Measurements from ENCODE around the gene CPE.

CPE gene

DNA sequence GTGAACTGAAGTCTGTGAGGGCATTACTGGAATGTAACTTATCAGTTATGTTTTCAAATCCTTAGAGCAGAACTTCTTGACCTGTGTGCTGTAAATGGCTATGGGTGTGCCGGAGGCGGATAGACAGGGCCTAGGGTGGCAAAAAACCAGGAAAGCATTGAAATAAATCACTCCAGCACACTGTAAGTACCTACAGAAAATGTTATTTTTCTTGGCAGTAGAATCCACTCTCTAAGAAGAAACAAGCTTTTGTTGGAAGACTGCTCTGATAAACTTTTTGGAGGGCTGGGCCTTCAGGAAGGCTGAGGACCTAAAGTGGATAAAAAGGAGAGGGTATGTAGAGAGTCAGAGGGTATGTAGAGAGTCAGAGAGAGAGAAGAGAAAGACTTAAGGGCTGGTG, 14.9 kb downstream of the CPE start:
- Histone ChIP-seq H3K9me3 (ENCODE audit: control insufficient read depth, low read length) (no peaks in the 10 kb centered on the region), H3K36me3 (ENCODE audit: control insufficient read depth, insufficient read depth, low read length) (no peaks in the 10 kb centered on the region), H3K4me3 (ENCODE audit: insufficient read depth, low read depth, low read length, poor library complexity, severe bottlenecking) (no peak overlapping the region), H3K27ac (ENCODE audit: insufficient read depth, low read length, poor library complexity, severe bottlenecking) (no peak overlapping the region), H3K27me3 (replicated peaks; ENCODE audit: control insufficient read depth, insufficient read depth, low read length, poor library complexity, severe bottlenecking) (no peaks in the 10 kb centered on the region), H3K4me1 (ENCODE audit: control insufficient read depth, insufficient read depth, low read length, poor library complexity, severe bottlenecking) (no peaks in the 10 kb centered on the region)
- no peak for DNase-seq

DNA sequence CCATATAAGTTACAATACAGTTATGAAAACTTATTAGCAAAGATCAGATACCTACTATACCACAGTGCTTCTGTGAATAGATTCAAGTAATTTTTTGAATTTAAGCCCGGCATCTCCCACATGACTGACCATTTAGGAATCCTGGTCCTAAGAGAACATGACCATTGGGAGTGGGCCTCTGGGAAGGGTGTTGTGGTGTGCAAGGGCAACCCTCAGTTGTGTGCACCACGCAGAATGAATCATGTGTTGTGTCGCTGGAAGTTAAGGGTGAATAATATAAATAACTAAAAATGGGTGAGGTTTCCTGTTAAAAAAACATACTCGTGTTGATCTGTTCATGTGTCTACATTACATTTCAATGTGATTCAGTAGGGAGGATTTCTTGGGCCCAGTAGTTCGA, 15.5 kb downstream of the CPE start:
- H3K27ac ChIP-seq (ENCODE audit: insufficient read depth, low read length, poor library complexity, severe bottlenecking), result no peak overlapping the region
- H3K36me3 ChIP-seq (ENCODE audit: control insufficient read depth, insufficient read depth, low read length), result no peaks in the 10 kb centered on the region
- no peaks in the 10 kb centered on the region for H3K4me1 ChIP-seq (ENCODE audit: control insufficient read depth, insufficient read depth, low read length, poor library complexity, severe bottlenecking)
- no peaks in the 10 kb centered on the region for H3K9me3 ChIP-seq (ENCODE audit: control insufficient read depth, low read length)
- no peaks in the 10 kb centered on the region for H3K27me3 ChIP-seq (replicated peaks; ENCODE audit: control insufficient read depth, insufficient read depth, low read length, poor library complexity, severe bottlenecking)
- DNase-seq, result no peak
- H3K4me3 ChIP-seq (ENCODE audit: insufficient read depth, low read depth, low read length, poor library complexity, severe bottlenecking), result no peak overlapping the region

DNA sequence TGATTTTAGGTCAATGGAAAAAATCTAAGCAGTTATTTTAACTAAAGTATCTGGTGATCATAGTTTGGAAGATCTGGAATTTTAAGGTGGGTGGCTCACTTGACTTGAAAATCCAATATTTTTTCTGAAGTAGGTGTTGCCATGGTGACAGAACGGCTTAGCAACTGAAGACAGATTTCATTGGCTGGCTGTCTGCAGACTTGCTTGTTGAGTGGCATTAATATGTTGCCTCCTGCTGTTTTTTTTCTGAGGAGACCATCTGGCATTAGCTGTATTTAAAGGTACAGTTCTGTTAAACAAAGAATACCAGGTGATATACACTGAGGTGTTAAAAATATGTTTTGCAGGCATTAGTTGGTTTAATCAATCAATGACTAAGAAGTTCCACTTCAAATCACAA, 19.8 kb downstream of the CPE start:
- no peaks in the 10 kb centered on the region for H3K27me3 ChIP-seq (replicated peaks; ENCODE audit: control insufficient read depth, insufficient read depth, low read length, poor library complexity, severe bottlenecking)
- no peaks in the 10 kb centered on the region for H3K4me1 ChIP-seq (ENCODE audit: control insufficient read depth, insufficient read depth, low read length, poor library complexity, severe bottlenecking)
- H3K9me3 ChIP-seq (ENCODE audit: control insufficient read depth, low read length), result no peaks in the 10 kb centered on the region
- no peak overlapping the region for H3K27ac ChIP-seq (ENCODE audit: insufficient read depth, low read length, poor library complexity, severe bottlenecking)
- H3K4me3 ChIP-seq (ENCODE audit: insufficient read depth, low read depth, low read length, poor library complexity, severe bottlenecking), result no peak overlapping the region
- no peaks in the 10 kb centered on the region for H3K36me3 ChIP-seq (ENCODE audit: control insufficient read depth, insufficient read depth, low read length)
- DNase-seq, result no peak

DNA sequence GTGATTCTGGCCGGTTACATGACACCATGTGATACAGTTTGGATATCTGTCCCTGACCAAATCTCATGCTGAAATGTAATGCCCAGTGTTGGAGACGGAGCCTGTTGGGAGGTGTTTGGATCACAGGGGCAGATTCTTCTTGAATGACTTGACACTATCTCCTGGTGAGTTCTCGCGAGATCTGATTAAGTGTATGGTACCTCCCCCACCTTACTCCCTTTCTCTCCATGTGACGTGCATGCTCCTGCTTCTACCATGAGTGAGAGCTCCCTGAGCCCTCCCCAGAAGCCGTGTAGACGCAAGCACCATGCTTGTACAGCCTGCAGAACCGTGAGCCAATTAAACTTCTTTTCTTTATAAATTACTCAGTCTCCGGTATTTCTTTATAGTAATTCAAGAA, 23.6 kb downstream of the CPE start:
- DNase-seq, result no peak
- Histone ChIP-seq H3K36me3 (ENCODE audit: control insufficient read depth, insufficient read depth, low read length) (no peaks in the 10 kb centered on the region), H3K27ac (ENCODE audit: insufficient read depth, low read length, poor library complexity, severe bottlenecking) (no peak overlapping the region), H3K9me3 (ENCODE audit: control insufficient read depth, low read length) (no peaks in the 10 kb centered on the region), H3K4me1 (ENCODE audit: control insufficient read depth, insufficient read depth, low read length, poor library complexity, severe bottlenecking) (no peaks in the 10 kb centered on the region), H3K27me3 (replicated peaks; ENCODE audit: control insufficient read depth, insufficient read depth, low read length, poor library complexity, severe bottlenecking) (no peaks in the 10 kb centered on the region), H3K4me3 (ENCODE audit: insufficient read depth, low read depth, low read length, poor library complexity, severe bottlenecking) (no peak overlapping the region)

DNA sequence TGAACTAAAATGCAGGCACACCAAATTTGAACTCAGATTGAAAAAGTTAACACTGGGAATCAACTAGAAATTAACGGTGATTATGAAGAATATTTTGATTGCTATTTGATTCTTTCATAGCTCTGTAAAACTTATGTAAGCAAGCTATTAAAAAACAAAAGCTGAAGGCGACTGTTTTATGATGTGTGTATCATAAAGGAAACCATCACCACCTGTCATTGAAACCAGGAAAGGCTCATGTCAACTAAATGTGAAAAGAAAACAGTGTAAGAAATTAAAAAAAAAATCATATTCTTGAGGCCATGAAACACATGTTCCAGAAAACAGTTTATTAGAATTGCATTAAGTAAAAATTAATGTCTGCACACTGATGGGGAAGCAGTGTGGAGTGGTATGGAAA, 24.2 kb downstream of the CPE start:
- Histone ChIP-seq H3K27me3 (replicated peaks; ENCODE audit: control insufficient read depth, insufficient read depth, low read length, poor library complexity, severe bottlenecking) (no peaks in the 10 kb centered on the region), H3K4me3 (ENCODE audit: insufficient read depth, low read depth, low read length, poor library complexity, severe bottlenecking) (no peak overlapping the region), H3K4me1 (ENCODE audit: control insufficient read depth, insufficient read depth, low read length, poor library complexity, severe bottlenecking) (no peaks in the 10 kb centered on the region), H3K9me3 (ENCODE audit: control insufficient read depth, low read length) (no peaks in the 10 kb centered on the region), H3K36me3 (ENCODE audit: control insufficient read depth, insufficient read depth, low read length) (no peaks in the 10 kb centered on the region), H3K27ac (ENCODE audit: insufficient read depth, low read length, poor library complexity, severe bottlenecking) (no peak overlapping the region)
- no peak for DNase-seq

DNA sequence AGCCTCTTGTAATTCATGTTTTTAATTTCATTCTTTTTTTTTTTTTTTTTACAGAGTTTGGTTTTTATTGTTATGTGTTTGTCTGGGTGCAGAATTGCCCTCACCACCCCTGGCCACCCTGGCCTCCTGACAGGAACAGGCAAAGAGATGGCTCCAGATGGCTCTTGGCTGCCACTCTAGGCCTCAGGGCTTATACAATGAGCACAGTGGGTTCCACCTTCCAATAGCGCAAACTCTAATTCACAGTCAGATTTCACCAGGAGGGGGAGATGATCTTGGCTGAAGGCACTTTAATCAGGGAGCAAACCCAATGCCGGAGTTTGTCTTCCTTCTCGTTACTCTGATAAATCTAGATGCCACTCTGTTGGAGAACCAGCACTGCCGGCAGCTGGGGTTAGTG, 24.8 kb downstream of the CPE start:
- H3K9me3 ChIP-seq (ENCODE audit: control insufficient read depth, low read length), result no peaks in the 10 kb centered on the region
- H3K36me3 ChIP-seq (ENCODE audit: control insufficient read depth, insufficient read depth, low read length), result no peaks in the 10 kb centered on the region
- DNase-seq, result no peak
- H3K27me3 ChIP-seq (replicated peaks; ENCODE audit: control insufficient read depth, insufficient read depth, low read length, poor library complexity, severe bottlenecking), result no peaks in the 10 kb centered on the region
- H3K4me1 ChIP-seq (ENCODE audit: control insufficient read depth, insufficient read depth, low read length, poor library complexity, severe bottlenecking), result no peaks in the 10 kb centered on the region
- no peak overlapping the region for H3K4me3 ChIP-seq (ENCODE audit: insufficient read depth, low read depth, low read length, poor library complexity, severe bottlenecking)
- H3K27ac ChIP-seq (ENCODE audit: insufficient read depth, low read length, poor library complexity, severe bottlenecking), result no peak overlapping the region

DNA sequence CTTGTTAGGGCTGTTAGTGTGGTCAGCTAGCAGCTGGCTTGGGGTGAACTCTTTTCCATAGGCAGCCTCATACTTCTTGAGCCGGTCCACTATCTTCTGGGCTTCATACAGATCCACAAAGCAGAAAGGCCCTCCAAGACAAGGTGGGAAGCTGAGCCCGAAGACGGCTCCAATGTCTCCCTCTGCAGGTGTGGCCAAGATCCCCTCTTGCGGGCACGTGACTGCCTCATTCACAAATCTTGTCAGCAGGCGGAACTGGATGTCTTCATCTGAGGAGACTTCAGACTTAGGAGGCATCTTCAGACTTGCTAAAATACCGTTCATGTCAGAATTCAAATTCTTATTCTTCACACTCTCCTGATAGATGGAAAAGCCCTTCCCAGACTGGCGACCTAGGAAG, 25.3 kb downstream of the CPE start:
- Histone ChIP-seq H3K4me1 (ENCODE audit: control insufficient read depth, insufficient read depth, low read length, poor library complexity, severe bottlenecking) (no peaks in the 10 kb centered on the region), H3K4me3 (ENCODE audit: insufficient read depth, low read depth, low read length, poor library complexity, severe bottlenecking) (no peak overlapping the region), H3K27ac (ENCODE audit: insufficient read depth, low read length, poor library complexity, severe bottlenecking) (no peak overlapping the region), H3K27me3 (replicated peaks; ENCODE audit: control insufficient read depth, insufficient read depth, low read length, poor library complexity, severe bottlenecking) (no peaks in the 10 kb centered on the region), H3K36me3 (ENCODE audit: control insufficient read depth, insufficient read depth, low read length) (no peaks in the 10 kb centered on the region), H3K9me3 (ENCODE audit: control insufficient read depth, low read length) (no peaks in the 10 kb centered on the region)
- no peak for DNase-seq

DNA sequence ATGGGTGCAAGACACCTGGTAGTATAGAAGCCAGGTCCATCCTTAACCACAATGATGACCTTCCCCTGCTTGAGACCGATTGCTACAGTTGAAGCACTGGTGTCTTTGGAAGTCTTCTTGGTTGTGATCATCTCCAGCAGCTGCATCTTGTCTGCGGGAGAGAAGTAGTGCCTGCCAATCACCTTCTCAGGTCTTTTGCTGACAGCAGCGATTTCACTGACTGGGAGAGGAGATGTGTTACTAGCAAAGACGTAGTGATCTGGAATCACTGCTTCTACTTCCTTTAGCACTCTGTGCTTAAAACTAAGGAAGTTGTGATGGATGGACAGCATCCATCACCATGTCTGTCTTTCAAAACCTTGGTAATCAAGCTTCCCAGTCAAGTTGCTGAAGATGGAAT, 25.9 kb downstream of the CPE start:
- Histone ChIP-seq H3K4me1 (ENCODE audit: control insufficient read depth, insufficient read depth, low read length, poor library complexity, severe bottlenecking) (no peaks in the 10 kb centered on the region), H3K36me3 (ENCODE audit: control insufficient read depth, insufficient read depth, low read length) (no peaks in the 10 kb centered on the region), H3K27me3 (replicated peaks; ENCODE audit: control insufficient read depth, insufficient read depth, low read length, poor library complexity, severe bottlenecking) (no peaks in the 10 kb centered on the region), H3K27ac (ENCODE audit: insufficient read depth, low read length, poor library complexity, severe bottlenecking) (no peak overlapping the region), H3K9me3 (ENCODE audit: control insufficient read depth, low read length) (no peaks in the 10 kb centered on the region), H3K4me3 (ENCODE audit: insufficient read depth, low read depth, low read length, poor library complexity, severe bottlenecking) (no peak overlapping the region)
- no peak for DNase-seq

DNA sequence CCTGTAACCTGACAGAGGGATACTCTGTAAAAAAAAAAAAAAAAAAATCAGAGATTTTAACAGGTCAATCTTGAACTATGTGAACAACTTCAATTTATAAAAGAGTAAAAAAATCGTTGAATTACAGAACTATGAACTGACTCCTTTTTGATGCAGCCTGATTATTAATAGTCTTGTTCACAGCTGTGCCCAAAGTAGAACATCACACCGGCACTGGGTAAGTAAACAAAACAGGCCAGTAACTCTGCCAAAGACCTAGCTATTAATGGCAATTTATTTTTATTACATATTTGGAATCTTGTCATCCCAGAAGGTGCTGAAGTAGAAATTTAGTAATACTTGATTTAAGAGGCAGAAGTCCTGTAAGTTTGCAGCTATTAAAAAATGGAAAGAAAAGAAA, 31.4 kb downstream of the CPE start:
- no peaks in the 10 kb centered on the region for H3K4me1 ChIP-seq (ENCODE audit: control insufficient read depth, insufficient read depth, low read length, poor library complexity, severe bottlenecking)
- no peak for DNase-seq
- H3K9me3 ChIP-seq (ENCODE audit: control insufficient read depth, low read length), result no peaks in the 10 kb centered on the region
- no peak overlapping the region for H3K27ac ChIP-seq (ENCODE audit: insufficient read depth, low read length, poor library complexity, severe bottlenecking)
- H3K27me3 ChIP-seq (replicated peaks; ENCODE audit: control insufficient read depth, insufficient read depth, low read length, poor library complexity, severe bottlenecking), result no peaks in the 10 kb centered on the region
- no peaks in the 10 kb centered on the region for H3K36me3 ChIP-seq (ENCODE audit: control insufficient read depth, insufficient read depth, low read length)
- H3K4me3 ChIP-seq (ENCODE audit: insufficient read depth, low read depth, low read length, poor library complexity, severe bottlenecking), result no peak overlapping the region

DNA sequence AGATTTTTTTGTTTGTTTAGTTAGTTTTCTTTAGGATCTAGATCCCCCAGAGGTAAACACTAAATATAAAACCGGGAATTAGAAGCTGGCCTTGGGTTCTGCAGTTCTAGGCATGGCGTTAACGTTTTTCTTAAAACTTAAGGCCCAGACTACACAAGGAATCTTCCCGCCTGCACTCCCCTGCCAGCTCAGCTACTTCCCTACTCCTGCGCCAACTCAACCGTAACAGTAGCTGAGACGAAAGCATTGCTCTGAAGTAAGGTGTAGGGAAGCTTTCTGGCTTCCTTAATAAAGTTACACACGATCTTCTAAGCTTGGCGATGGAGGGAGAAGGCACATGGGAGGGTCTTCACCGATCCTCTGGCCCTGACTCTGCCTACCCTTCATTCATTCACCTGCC, 37.1 kb downstream of the CPE start:
- no peak for DNase-seq
- Histone ChIP-seq H3K4me1 (ENCODE audit: control insufficient read depth, insufficient read depth, low read length, poor library complexity, severe bottlenecking) (no peaks in the 10 kb centered on the region), H3K27ac (ENCODE audit: insufficient read depth, low read length, poor library complexity, severe bottlenecking) (no peak overlapping the region), H3K4me3 (ENCODE audit: insufficient read depth, low read depth, low read length, poor library complexity, severe bottlenecking) (no peak overlapping the region), H3K27me3 (replicated peaks; ENCODE audit: control insufficient read depth, insufficient read depth, low read length, poor library complexity, severe bottlenecking) (no peaks in the 10 kb centered on the region), H3K9me3 (ENCODE audit: control insufficient read depth, low read length) (no peaks in the 10 kb centered on the region), H3K36me3 (ENCODE audit: control insufficient read depth, insufficient read depth, low read length) (no peaks in the 10 kb centered on the region)

DNA sequence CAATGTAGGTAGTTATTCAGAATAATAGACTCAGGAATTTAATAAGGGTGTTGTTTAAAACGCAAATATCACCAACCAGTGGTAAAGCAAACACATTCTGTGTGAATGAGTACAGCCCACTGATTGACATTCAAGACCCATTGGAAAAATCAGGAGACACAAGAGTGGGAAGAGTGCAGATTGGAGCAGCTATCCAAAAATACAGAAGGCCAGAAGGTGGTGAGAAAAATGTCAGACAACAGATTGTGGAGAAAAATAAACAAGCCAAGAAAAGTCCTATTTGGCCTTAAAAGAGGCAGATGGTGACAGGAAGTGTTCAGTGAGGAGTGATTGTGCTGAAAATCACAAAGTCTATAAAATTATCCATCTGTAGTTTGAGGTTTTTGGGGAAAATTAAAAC, 39.3 kb downstream of the CPE start:
- H3K9me3 ChIP-seq (ENCODE audit: control insufficient read depth, low read length), result no peaks in the 10 kb centered on the region
- H3K27ac ChIP-seq (ENCODE audit: insufficient read depth, low read length, poor library complexity, severe bottlenecking), result no peak overlapping the region
- no peaks in the 10 kb centered on the region for H3K36me3 ChIP-seq (ENCODE audit: control insufficient read depth, insufficient read depth, low read length)
- H3K4me1 ChIP-seq (ENCODE audit: control insufficient read depth, insufficient read depth, low read length, poor library complexity, severe bottlenecking), result no peaks in the 10 kb centered on the region
- no peak for DNase-seq
- H3K27me3 ChIP-seq (replicated peaks; ENCODE audit: control insufficient read depth, insufficient read depth, low read length, poor library complexity, severe bottlenecking), result no peaks in the 10 kb centered on the region
- H3K4me3 ChIP-seq (ENCODE audit: insufficient read depth, low read depth, low read length, poor library complexity, severe bottlenecking), result no peak overlapping the region
